Myocyte (in vitro differentiated cells): Measurements from ENCODE around the gene CST9L. TPM values are rescaled to one million over a fixed set of nuclear protein-coding genes. Genes with fewer than 3 reads are reported as not detected.
"Not testable (repeated sequence)": the region's sequence is repeated elsewhere in the genome, so short reads cannot be mapped to it uniquely, and the experiment has no call there.

ENCODE experiments used
- DNase-seq: peaks from one replicate; pipeline ENCODE4 v3.0.0-alpha.2; 2012; ENCODE audit warnings: low read depth
- total RNA-seq: library from RNA; depleted of rRNA; stranded (reverse); fragments of >200 nt; gene quantifications from 2 replicates; pipeline ENCODE4 v1.2.3, GENCODE V29; 2014

Gene CST9L
- total RNA-seq, 1 donor from 2014 or later: not detected

- DNase-seq: no peak
These were observed 18.6 kb upstream of the CST9L start for GRCh38 chr20:23586735-23587525.

- DNase-seq: no peak
These were observed 17.8 kb upstream of the CST9L start for GRCh38 chr20:23585808-23586734.

GRCh38 chr20:23585449-23585807, 17.1 kb upstream of the CST9L start:
- no peak for DNase-seq

- no peak for DNase-seq
These were observed 16.3 kb upstream of the CST9L start for GRCh38 chr20:23584434-23585199.

- DNase-seq: no peak
These were observed 15.2 kb upstream of the CST9L start for GRCh38 chr20:23583526-23583925.

- no peak for DNase-seq
These were observed 14.0 kb upstream of the CST9L start for GRCh38 chr20:23582293-23582692.

- DNase-seq: not testable (repeated sequence)
These were observed 13.5 kb upstream of the CST9L start for GRCh38 chr20:23581833-23582232.

- no peak for DNase-seq
These were observed 6.7 kb upstream of the CST9L start for GRCh38 chr20:23574977-23575376.

- DNase-seq: no peak
These were observed 2.0 kb upstream of the CST9L start for GRCh38 chr20:23570178-23570760.

- DNase-seq: no peak
These were observed 1.3 kb upstream of the CST9L start for GRCh38 chr20:23569570-23569969.

- DNase-seq: no peak
These were observed 667 bp upstream of the CST9L start for GRCh38 chr20:23568971-23569330.

GRCh38 chr20:23566199-23566932, 1.9 kb downstream of the CST9L start:
- no peak for DNase-seq

- no peak for DNase-seq
These were observed 2.7 kb downstream of the CST9L start for GRCh38 chr20:23565503-23566045.

- DNase-seq: no peak
These were observed 3.4 kb downstream of the CST9L start for GRCh38 chr20:23564927-23565326.

GRCh38 chr20:23562721-23563342, 5.5 kb downstream of the CST9L start:
- no peak for DNase-seq

- DNase-seq: no peak
These were observed 13.9 kb downstream of the CST9L start for GRCh38 chr20:23554401-23554800.

GRCh38 chr20:23551786-23552185, 16.5 kb downstream of the CST9L start:
- DNase-seq: no peak

GRCh38 chr20:23551383-23551782, 16.9 kb downstream of the CST9L start:
- no peak for DNase-seq

- DNase-seq: no peak
These were observed 18.1 kb downstream of the CST9L start for GRCh38 chr20:23550227-23550626.

GRCh38 chr20:23548408-23548807, 19.9 kb downstream of the CST9L start:
- DNase-seq: no peak
